HG02610 (cell line): ENCODE results near the gene SPAG16.
"Not testable (repeated sequence)": the region's sequence is repeated elsewhere in the genome, so short reads cannot be mapped to it uniquely, and the experiment has no call there.

Experiments
- ATAC-seq: cut with Tn5 transposase; IDR thresholded peaks from one replicate; pipeline ENCODE4 v1.9.1; 2021; ENCODE audit warnings: mild to moderate bottlenecking, moderate library complexity; ENCODE audit not compliant: unreplicated experiment

The SPAG16 gene

GRCh38 chr2:214062279-214062678 is 778.0 kb downstream of the SPAG16 start:
- ATAC-seq = not testable (repeated sequence)

- no peak for ATAC-seq
Observed at GRCh38 chr2:214064471-214064870, 780.2 kb downstream of the SPAG16 start.

GRCh38 chr2:214066862-214067261 is 782.6 kb downstream of the SPAG16 start:
- no peak for ATAC-seq

- peak; percentile 80 for ATAC-seq
Observed at GRCh38 chr2:214069254-214069653, 785.0 kb downstream of the SPAG16 start.

GRCh38 chr2:214075456-214075855 is 791.2 kb downstream of the SPAG16 start:
- no peak for ATAC-seq

- no peak for ATAC-seq
Observed at GRCh38 chr2:214076527-214076926, 792.3 kb downstream of the SPAG16 start.

GRCh38 chr2:214077727-214078126 is 793.5 kb downstream of the SPAG16 start:
- ATAC-seq = no peak

- ATAC-seq = no peak
Observed at GRCh38 chr2:214079032-214079431, 794.8 kb downstream of the SPAG16 start.

GRCh38 chr2:214088536-214088935 is 804.3 kb downstream of the SPAG16 start:
- no peak for ATAC-seq

GRCh38 chr2:214096208-214096715 is 812.0 kb downstream of the SPAG16 start:
- no peak for ATAC-seq

- no peak for ATAC-seq
Observed at GRCh38 chr2:214098811-214099210, 814.5 kb downstream of the SPAG16 start.

- ATAC-seq = no peak
Observed at GRCh38 chr2:214100488-214100887, 816.2 kb downstream of the SPAG16 start.

GRCh38 chr2:214103276-214104001 is 819.2 kb downstream of the SPAG16 start:
- no peak for ATAC-seq

- no peak for ATAC-seq
Observed at GRCh38 chr2:214104219-214104618, 820.0 kb downstream of the SPAG16 start.

- ATAC-seq = no peak
Observed at GRCh38 chr2:214104967-214105366, 820.7 kb downstream of the SPAG16 start.

GRCh38 chr2:214107726-214108125 is 823.5 kb downstream of the SPAG16 start:
- no peak for ATAC-seq

GRCh38 chr2:214108598-214108997 is 824.3 kb downstream of the SPAG16 start:
- ATAC-seq = no peak

- no peak for ATAC-seq
Observed at GRCh38 chr2:214117054-214117453, 832.8 kb downstream of the SPAG16 start.

- ATAC-seq = no peak
Observed at GRCh38 chr2:214126135-214126534, 841.9 kb downstream of the SPAG16 start.

- no peak for ATAC-seq
Observed at GRCh38 chr2:214127170-214127569, 842.9 kb downstream of the SPAG16 start.

- ATAC-seq = no peak
Observed at GRCh38 chr2:214127571-214127970, 843.3 kb downstream of the SPAG16 start.

GRCh38 chr2:214128040-214128439 is 843.8 kb downstream of the SPAG16 start:
- ATAC-seq = no peak

GRCh38 chr2:214130114-214130513 is 845.9 kb downstream of the SPAG16 start:
- ATAC-seq = no peak
